MM.1S (cell line): ENCODE results near the gene TEX14.

Experiments
- EZH2 ChIP-seq: fragments of 300-600 bp; sonication (generic); optimal IDR thresholded peaks from 2 replicates; pipeline ENCODE3; 2017; ENCODE audit warnings: low read depth, mild to moderate bottlenecking, antibody characterized with exemption, low read length, mixed read lengths
- TF ChIP-seq, protein P1 (sequence below): fragments of 300-600 bp; sonication (generic); IDR thresholded peaks from 2 replicates; pipeline ENCODE4 v1.5.1; 2016; ENCODE audit warnings: antibody characterized with exemption, low read length, mixed read lengths

DNA sequence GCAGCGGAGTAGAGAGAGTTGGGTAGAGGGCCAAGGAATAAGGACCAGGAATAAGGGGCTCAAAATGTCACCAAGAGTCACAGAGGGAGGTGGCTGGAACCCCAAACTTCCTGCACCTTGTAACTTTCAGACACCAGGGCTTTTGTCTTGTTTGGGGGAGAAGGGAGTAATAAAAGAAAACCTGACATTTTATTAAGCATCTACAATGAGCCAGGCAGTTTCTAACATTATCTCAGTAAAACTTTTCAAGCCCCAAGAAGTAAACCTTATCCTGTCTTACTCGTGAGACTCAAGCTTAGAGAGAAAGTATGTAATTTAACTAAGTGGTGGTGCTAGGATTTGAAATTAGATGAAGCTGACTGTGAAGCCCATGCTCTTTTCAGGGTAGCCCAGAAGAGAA is 176.6 kb downstream of the TEX14 start:
- TF ChIP-seq, protein P1, sequence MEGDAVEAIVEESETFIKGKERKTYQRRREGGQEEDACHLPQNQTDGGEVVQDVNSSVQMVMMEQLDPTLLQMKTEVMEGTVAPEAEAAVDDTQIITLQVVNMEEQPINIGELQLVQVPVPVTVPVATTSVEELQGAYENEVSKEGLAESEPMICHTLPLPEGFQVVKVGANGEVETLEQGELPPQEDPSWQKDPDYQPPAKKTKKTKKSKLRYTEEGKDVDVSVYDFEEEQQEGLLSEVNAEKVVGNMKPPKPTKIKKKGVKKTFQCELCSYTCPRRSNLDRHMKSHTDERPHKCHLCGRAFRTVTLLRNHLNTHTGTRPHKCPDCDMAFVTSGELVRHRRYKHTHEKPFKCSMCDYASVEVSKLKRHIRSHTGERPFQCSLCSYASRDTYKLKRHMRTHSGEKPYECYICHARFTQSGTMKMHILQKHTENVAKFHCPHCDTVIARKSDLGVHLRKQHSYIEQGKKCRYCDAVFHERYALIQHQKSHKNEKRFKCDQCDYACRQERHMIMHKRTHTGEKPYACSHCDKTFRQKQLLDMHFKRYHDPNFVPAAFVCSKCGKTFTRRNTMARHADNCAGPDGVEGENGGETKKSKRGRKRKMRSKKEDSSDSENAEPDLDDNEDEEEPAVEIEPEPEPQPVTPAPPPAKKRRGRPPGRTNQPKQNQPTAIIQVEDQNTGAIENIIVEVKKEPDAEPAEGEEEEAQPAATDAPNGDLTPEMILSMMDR, result no peak
- TF ChIP-seq EZH2, result no peak
